ENCODE measurements around the gene FMNL2. TPM values are rescaled to one million over a fixed set of nuclear protein-coding genes. Genes with fewer than 3 reads are reported as not detected.

FMNL2 gene
- total RNA-seq, 1 experiment from 2014 or later = 33.6 TPM

DNA sequence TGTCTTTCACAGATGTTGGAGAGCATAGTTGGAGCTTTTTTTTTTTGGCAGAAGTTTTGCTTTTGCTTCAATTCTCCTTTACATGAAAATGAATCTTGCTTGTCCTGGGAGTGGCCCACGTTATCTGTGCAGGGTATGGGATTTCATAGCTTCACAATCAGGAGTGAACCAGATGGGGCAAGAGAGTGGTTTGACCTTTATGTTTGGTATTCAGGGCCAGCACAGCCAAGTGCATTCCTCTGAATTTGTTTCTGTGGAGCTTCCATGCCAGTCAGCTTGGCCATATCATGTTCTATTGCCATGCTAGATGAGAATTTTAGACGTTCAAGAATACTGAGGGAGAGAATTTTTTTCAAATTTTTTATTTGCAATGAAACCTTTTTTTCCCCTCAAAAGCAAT, 265.7 kb downstream of the FMNL2 start:
- H3K27me3 ChIP-seq (ENCODE audit: insufficient read depth, low read length) = no peaks in the 10 kb centered on the region
- no peak overlapping the region for H2BK5ac ChIP-seq (ENCODE audit: insufficient read length, low read length)
- no peak overlapping the region for H3K27ac Mint-ChIP-seq
- no peaks in the 10 kb centered on the region for H3K9me3 ChIP-seq (ENCODE audit: control insufficient read depth, low read depth, low read length)
- no peak overlapping the region for H2BK120ac ChIP-seq (ENCODE audit: low read depth, low read length, poor library complexity, severe bottlenecking)
- no peak overlapping the region for H2BK15ac ChIP-seq (ENCODE audit: low read depth, low read length)
- TF ChIP-seq, protein P1, sequence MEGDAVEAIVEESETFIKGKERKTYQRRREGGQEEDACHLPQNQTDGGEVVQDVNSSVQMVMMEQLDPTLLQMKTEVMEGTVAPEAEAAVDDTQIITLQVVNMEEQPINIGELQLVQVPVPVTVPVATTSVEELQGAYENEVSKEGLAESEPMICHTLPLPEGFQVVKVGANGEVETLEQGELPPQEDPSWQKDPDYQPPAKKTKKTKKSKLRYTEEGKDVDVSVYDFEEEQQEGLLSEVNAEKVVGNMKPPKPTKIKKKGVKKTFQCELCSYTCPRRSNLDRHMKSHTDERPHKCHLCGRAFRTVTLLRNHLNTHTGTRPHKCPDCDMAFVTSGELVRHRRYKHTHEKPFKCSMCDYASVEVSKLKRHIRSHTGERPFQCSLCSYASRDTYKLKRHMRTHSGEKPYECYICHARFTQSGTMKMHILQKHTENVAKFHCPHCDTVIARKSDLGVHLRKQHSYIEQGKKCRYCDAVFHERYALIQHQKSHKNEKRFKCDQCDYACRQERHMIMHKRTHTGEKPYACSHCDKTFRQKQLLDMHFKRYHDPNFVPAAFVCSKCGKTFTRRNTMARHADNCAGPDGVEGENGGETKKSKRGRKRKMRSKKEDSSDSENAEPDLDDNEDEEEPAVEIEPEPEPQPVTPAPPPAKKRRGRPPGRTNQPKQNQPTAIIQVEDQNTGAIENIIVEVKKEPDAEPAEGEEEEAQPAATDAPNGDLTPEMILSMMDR (conservative IDR thresholded peaks at IDR 0.05) = no peak
- H4K8ac ChIP-seq (replicated peaks; ENCODE audit: insufficient read length, low read depth, low read length) = no peak overlapping the region
- H3K23me2 ChIP-seq (ENCODE audit: insufficient read length, low read depth, low read length, poor library complexity, severe bottlenecking) = no peaks in the 10 kb centered on the region
- no peaks in the 10 kb centered on the region for H3K9me3 Mint-ChIP-seq
- no peak overlapping the region for H3K4me2 ChIP-seq (ENCODE audit: insufficient read depth, insufficient read length, low read length)
- no peak overlapping the region for H3K4ac ChIP-seq (ENCODE audit: low read depth, low read length)
- DNase-seq = no peak
- no peak overlapping the region for H3K14ac ChIP-seq (ENCODE audit: insufficient read depth, low read length)
- no peak overlapping the region for H4K5ac ChIP-seq (ENCODE audit: insufficient read length, low read depth, low read length)
- peaks cover 6% of the 10 kb centered on the region; the same call in 1 of the 2 replicates for H3K4me1 ChIP-seq (ENCODE audit: insufficient read depth, low read length)
- peaks cover 0 to 5% (median 2%) of the 10 kb centered on the region in 3 experiments; a peak in 3 of 7 replicates for H3K36me3 Mint-ChIP-seq (ENCODE audit: insufficient read depth in 1 of 3, low read depth in 3 of 3)
- H3K79me1 ChIP-seq (ENCODE audit: insufficient read depth, low read depth, low read length, poor library complexity, severe bottlenecking) = no peaks in the 10 kb centered on the region
- no peaks in the 10 kb centered on the region for H3K79me2 ChIP-seq (ENCODE audit: insufficient read depth, low read length)
- no peak overlapping the region for H2AFZ ChIP-seq (ENCODE audit: low read length)
- no peak overlapping the region for H3T11ph ChIP-seq (ENCODE audit: low read length)
- no peak overlapping the region for H2BK20ac ChIP-seq (ENCODE audit: low read depth, low read length, poor library complexity, severe bottlenecking)
- H3K18ac ChIP-seq (ENCODE audit: insufficient read length, low read depth, low read length) = no peak overlapping the region
- no peak overlapping the region for H3K4me3 Mint-ChIP-seq
- no peak overlapping the region for H2AK5ac ChIP-seq (ENCODE audit: insufficient read length, low read length)
- no peak overlapping the region for H4K91ac ChIP-seq (ENCODE audit: insufficient read length, low read depth, low read length)
- no peak overlapping the region for H2BK12ac ChIP-seq (ENCODE audit: insufficient read length, low read depth, low read length)
- H4K20me1 ChIP-seq (ENCODE audit: control insufficient read depth, insufficient read depth, insufficient read length) = no peaks in the 10 kb centered on the region
- H3K4me1 Mint-ChIP-seq = peaks cover 21 to 32% of the 10 kb centered on the region in 2 experiments
- no peak overlapping the region for H3K27ac ChIP-seq (ENCODE audit: insufficient read length, low read depth, low read length)
- no CpG with 5 or more reads among the region's 2 CpGs for WGBS (ENCODE audit: extremely low coverage, insufficient read length, low lambda C conversion rate)
- no peaks in the 10 kb centered on the region; the same call in 1 of the 2 replicates for H3K27me3 Mint-ChIP-seq (ENCODE audit: low read depth)
- H3K23ac ChIP-seq (ENCODE audit: insufficient read length, low read depth, low read length) = no peak overlapping the region
- H3K9ac ChIP-seq (ENCODE audit: extremely low read depth, insufficient read length, low read length) = no peak overlapping the region
- no peak overlapping the region for H3K56ac ChIP-seq (ENCODE audit: insufficient read length, low read depth, low read length)

Data from H9 (cell line).